A673 (cell line): ENCODE results near the gene TUBA8. TPM values are rescaled to one million over a fixed set of nuclear protein-coding genes. Genes with fewer than 3 reads are reported as not detected.

ENCODE experiments used
- BruUV-seq: library from RNA; stranded (reverse); fragments of 400-500 nt; replicated peaks from 2 replicates; lab custom pipeline; 2021; lab: Mats Ljungman, UMichigan
- CTCF ChIA-PET: fragments of 300-600 bp; sonication (Branson Sonifier 250); formaldehyde crosslinking; loops from one replicate; lab custom pipeline; 2022; ENCODE audit warnings: antibody characterized with exemption; lab: Charles Lee
- POLR2A ChIA-PET: fragments of 300-600 bp; sonication (Branson Sonifier 250); formaldehyde crosslinking; loops from one replicate; lab custom pipeline; 2022; ENCODE audit warnings: antibody characterized with exemption; ENCODE audit not compliant: low non-redundant PET; lab: Charles Lee
- DNase-seq: peaks from one replicate; pipeline ENCODE4 v3.0.0-alpha.2; 2015; ENCODE audit warnings: low spot score
- H3K27ac ChIP-seq: fragments of 200-600 bp; sonication (generic); 2 replicates; pipeline ENCODE4 v1.5.1; 2016; ENCODE audit warnings: mixed run types, low read depth, mild to moderate bottlenecking, mixed read lengths, antibody characterized with exemption, low read length; ENCODE audit not compliant: poor library complexity, severe bottlenecking
- H3K27me3 ChIP-seq: fragments of 200-600 bp; sonication (generic); replicated peaks from 2 replicates; pipeline ENCODE4 v1.6.1; 2017; ENCODE audit warnings: mixed run types, low read depth, mild to moderate bottlenecking, mixed read lengths, antibody characterized with exemption, low read length; ENCODE audit not compliant: insufficient read depth, poor library complexity
- H3K36me3 ChIP-seq: fragments of 200-600 bp; sonication (generic); 2 replicates; pipeline ENCODE4 v1.6.1; 2016; ENCODE audit warnings: mixed run types, mild to moderate bottlenecking, mixed read lengths, antibody characterized with exemption, low read length; ENCODE audit not compliant: insufficient read depth, poor library complexity, severe bottlenecking
- H3K4me1 ChIP-seq: fragments of 200-600 bp; sonication (generic); 2 replicates; pipeline ENCODE4 v1.6.1; 2017; ENCODE audit warnings: mixed run types, mild to moderate bottlenecking, mixed read lengths, antibody characterized with exemption, low read length; ENCODE audit not compliant: insufficient read depth, poor library complexity, severe bottlenecking
- H3K4me3 ChIP-seq: fragments of 200-600 bp; sonication (generic); 2 replicates; pipeline ENCODE4 v1.5.1; 2016; ENCODE audit warnings: low read depth, mixed run types, mild to moderate bottlenecking, mixed read lengths, low read length; ENCODE audit not compliant: poor library complexity, severe bottlenecking
- H3K9me3 ChIP-seq: fragments of 200-600 bp; sonication (generic); 2 replicates; pipeline ENCODE4 v1.6.1; 2016; ENCODE audit warnings: mixed run types, low read depth, mild to moderate bottlenecking, mixed read lengths, antibody characterized with exemption, low read length; ENCODE audit not compliant: poor library complexity, severe bottlenecking
- CTCF ChIP-seq: fragments of 300-800, 200-600 bp; sonication (generic); conservative IDR thresholded peaks from 2 replicates; pipeline ENCODE4 v1.5.1; 2017; ENCODE audit warnings: low read depth, mild to moderate bottlenecking, antibody characterized with exemption, low read length, moderate library complexity, mixed read lengths
- EZH2 ChIP-seq: fragments of 200-600 bp; sonication (generic); IDR thresholded peaks from 2 replicates; pipeline ENCODE4 v1.6.1; 2017; ENCODE audit warnings: borderline replicate concordance, low read depth, mild to moderate bottlenecking, mixed read lengths, antibody characterized with exemption, low read length; ENCODE audit not compliant: poor library complexity, severe bottlenecking
- intact Hi-C: fragments of 100-400 bp; cut with micrococcal nuclease; formaldehyde crosslinking; loops from one replicate; pipeline ENCODE4 v1.10.0; 2022; ENCODE audit not compliant: unreplicated experiment
- total RNA-seq: library from RNA; stranded (reverse); gene quantifications from 2 replicates; pipeline ENCODE4 v1.2.3, GENCODE V29; 2021

Gene TUBA8
- total RNA-seq, 1 experiment from 2014 or later: 3.1 TPM

- TF ChIP-seq EZH2: no peak
- TF ChIP-seq CTCF: no peak
- no TSS peak for BruUV-seq
- Histone ChIP-seq H3K4me3 (no peak overlapping the region), H3K36me3 (no peaks in the 10 kb centered on the region), H3K4me1 (no peaks in the 10 kb centered on the region), H3K27ac (no peak overlapping the region), H3K9me3 (no peaks in the 10 kb centered on the region), H3K27me3 (no peaks in the 10 kb centered on the region)
- POLR2A ChIA-PET: no interaction called here
- intact Hi-C loops: no loop called here
- CTCF ChIA-PET: no interaction called here
- no peak for DNase-seq
These were observed 1.2 kb downstream of the TUBA8 start for GRCh38 chr22:18111759-18112330.

- no peak for TF ChIP-seq CTCF
- no peak for TF ChIP-seq EZH2
- Histone ChIP-seq H3K9me3 (no peaks in the 10 kb centered on the region), H3K4me3 (no peak overlapping the region), H3K4me1 (no peaks in the 10 kb centered on the region), H3K36me3 (no peaks in the 10 kb centered on the region), H3K27ac (no peak overlapping the region), H3K27me3 (no peaks in the 10 kb centered on the region)
- BruUV-seq: no TSS peak
- DNase-seq: no peak
- POLR2A ChIA-PET: no interaction called here
- intact Hi-C loops: no loop called here
- CTCF ChIA-PET: no interaction called here
These were observed 1.8 kb downstream of the TUBA8 start for GRCh38 chr22:18112440-18112839.

GRCh38 chr22:18113680-18114394 is 3.2 kb downstream of the TUBA8 start:
- ChIA-PET CTCF (no interaction called here), POLR2A (no interaction called here)
- no peaks in the 10 kb centered on the region for H3K9me3 ChIP-seq

More at GRCh38 chr22:18113680-18114394, 3.2 kb downstream of the TUBA8 start:
- H3K4me3 ChIP-seq: no peak overlapping the region
- H3K27me3 ChIP-seq: no peaks in the 10 kb centered on the region
- TF ChIP-seq EZH2 (no peak), CTCF (no peak)
- intact Hi-C loops: no loop called here
- no peak for DNase-seq
- no peaks in the 10 kb centered on the region for H3K36me3 ChIP-seq
- no peaks in the 10 kb centered on the region for H3K4me1 ChIP-seq
- no peak overlapping the region for H3K27ac ChIP-seq
- BruUV-seq: no TSS peak
